Progenitor cell of endocrine pancreas (in vitro differentiated cells): ENCODE results near the gene PPP1R3F. TPM values are rescaled to one million over a fixed set of nuclear protein-coding genes. Genes with fewer than 3 reads are reported as not detected.

Source experiments
- DNase-seq: peaks from one replicate; pipeline ENCODE4 v3.0.0; 2021; ENCODE audit warnings: low spot score; ENCODE audit not compliant: unreplicated experiment
- H3K27ac Mint-ChIP-seq: 2 replicates; pipeline ENCODE4 v1.8.0; 2021; ENCODE audit warnings: mild to moderate bottlenecking, moderate library complexity, mixed read lengths
- H3K27me3 Mint-ChIP-seq: 2 replicates; pipeline ENCODE4 v1.8.0; 2021; ENCODE audit warnings: mixed read lengths
- H3K36me3 Mint-ChIP-seq: 2 replicates; pipeline ENCODE4 v1.8.0; 2022; ENCODE audit warnings: mixed read lengths; ENCODE audit not compliant: insufficient read depth
- H3K4me1 Mint-ChIP-seq: 2 replicates; pipeline ENCODE4 v1.8.0; 2021; ENCODE audit warnings: low read depth, mixed read lengths
- H3K4me3 Mint-ChIP-seq: 2 replicates; pipeline ENCODE4 v1.8.0; 2021; ENCODE audit warnings: low read depth, mild to moderate bottlenecking, moderate library complexity, mixed read lengths
- H3K9me3 Mint-ChIP-seq: 2 replicates; pipeline ENCODE4 v1.8.0; 2021; ENCODE audit warnings: low read depth, mixed read lengths
- CTCF ChIP-seq: fragments of 200-600 bp; sonication (generic); IDR thresholded peaks from one replicate; pipeline ENCODE4 v1.5.0; 2021; ENCODE audit warnings: antibody characterized with exemption, mild to moderate bottlenecking; ENCODE audit not compliant: unreplicated experiment
- total RNA-seq: library from RNA; stranded (reverse); gene quantifications from 2 replicates; pipeline ENCODE4 v1.2.1, GENCODE V29; 2021

Gene PPP1R3F
- total RNA-seq, 1 donor from 2014 or later: 10.2 TPM

GRCh38 chrX:49243166-49243565 is 26.4 kb upstream of the PPP1R3F start:
- Mint-ChIP-seq H3K27me3 (no peaks in the 10 kb centered on the region), H3K9me3 (peaks cover 3% of the 10 kb centered on the region), H3K4me1 (no peaks in the 10 kb centered on the region), H3K27ac (no peak overlapping the region), H3K36me3 (peaks cover 4% of the 10 kb centered on the region), H3K4me3 (no peak overlapping the region)
- no peak for TF ChIP-seq CTCF
- DNase-seq: no peak

GRCh38 chrX:49244207-49244606 is 25.4 kb upstream of the PPP1R3F start:
- TF ChIP-seq CTCF: no peak
- no peaks in the 10 kb centered on the region for H3K27me3 Mint-ChIP-seq
- H3K36me3 Mint-ChIP-seq: peaks cover 4% of the 10 kb centered on the region
- peaks cover 6% of the 10 kb centered on the region for H3K9me3 Mint-ChIP-seq
- no peak overlapping the region for H3K27ac Mint-ChIP-seq
- no peaks in the 10 kb centered on the region for H3K4me1 Mint-ChIP-seq
- no peak for DNase-seq
- H3K4me3 Mint-ChIP-seq: no peak overlapping the region

- Mint-ChIP-seq H3K36me3 (peaks cover 2% of the 10 kb centered on the region), H3K4me3 (no peak overlapping the region), H3K4me1 (no peaks in the 10 kb centered on the region), H3K9me3 (peaks cover 9% of the 10 kb centered on the region), H3K27me3 (no peaks in the 10 kb centered on the region), H3K27ac (no peak overlapping the region)
- DNase-seq: no peak
- no peak for TF ChIP-seq CTCF
Observed at GRCh38 chrX:49246541-49246940, 23.1 kb upstream of the PPP1R3F start.

- no peaks in the 10 kb centered on the region for H3K4me1 Mint-ChIP-seq
- no peak for TF ChIP-seq CTCF
- peaks cover 5% of the 10 kb centered on the region for H3K36me3 Mint-ChIP-seq
- no peak overlapping the region for H3K27ac Mint-ChIP-seq
- no peak overlapping the region for H3K4me3 Mint-ChIP-seq
- DNase-seq: no peak
- no peaks in the 10 kb centered on the region for H3K27me3 Mint-ChIP-seq
- peaks cover 15% of the 10 kb centered on the region for H3K9me3 Mint-ChIP-seq
Observed at GRCh38 chrX:49247346-49247745, 22.2 kb upstream of the PPP1R3F start.

GRCh38 chrX:49247916-49248811 is 21.4 kb upstream of the PPP1R3F start:
- TF ChIP-seq CTCF: no peak
- Mint-ChIP-seq H3K4me3 (no peak overlapping the region), H3K27ac (no peak overlapping the region), H3K27me3 (no peaks in the 10 kb centered on the region), H3K9me3 (peaks cover 16% of the 10 kb centered on the region), H3K36me3 (peaks cover 5% of the 10 kb centered on the region), H3K4me1 (no peaks in the 10 kb centered on the region)
- DNase-seq: no peak
